HG03442 (cell line): Measurements from ENCODE around the gene CFAP43.
"Not testable (repeated sequence)": the region's sequence is repeated elsewhere in the genome, so short reads cannot be mapped to it uniquely, and the experiment has no call there.

Experiments
- ATAC-seq: cut with Tn5 transposase; IDR thresholded peaks from one replicate; pipeline ENCODE4 v1.9.1; 2021; ENCODE audit warnings: mild to moderate bottlenecking, moderate library complexity; ENCODE audit not compliant: unreplicated experiment

CFAP43 gene

DNA sequence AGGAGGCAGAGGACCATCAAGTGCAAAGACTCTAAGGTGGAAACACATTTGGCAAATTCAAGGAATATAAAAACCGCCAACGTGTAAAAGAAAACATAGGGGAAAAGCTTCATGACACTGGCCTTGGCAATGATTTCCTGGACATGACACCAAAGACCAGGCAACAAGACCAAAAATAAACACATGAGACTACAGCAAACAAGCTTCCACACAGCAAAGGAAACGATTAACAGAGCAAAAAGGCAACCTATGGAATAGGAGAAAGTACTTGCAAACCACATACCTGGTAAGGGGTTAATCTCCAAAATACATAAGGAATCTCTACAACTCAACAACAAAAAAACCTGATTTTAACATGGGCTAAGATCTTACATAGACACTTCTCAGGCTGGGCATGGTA lies 26.0 kb upstream of the CFAP43 start:
- no peak for ATAC-seq

DNA sequence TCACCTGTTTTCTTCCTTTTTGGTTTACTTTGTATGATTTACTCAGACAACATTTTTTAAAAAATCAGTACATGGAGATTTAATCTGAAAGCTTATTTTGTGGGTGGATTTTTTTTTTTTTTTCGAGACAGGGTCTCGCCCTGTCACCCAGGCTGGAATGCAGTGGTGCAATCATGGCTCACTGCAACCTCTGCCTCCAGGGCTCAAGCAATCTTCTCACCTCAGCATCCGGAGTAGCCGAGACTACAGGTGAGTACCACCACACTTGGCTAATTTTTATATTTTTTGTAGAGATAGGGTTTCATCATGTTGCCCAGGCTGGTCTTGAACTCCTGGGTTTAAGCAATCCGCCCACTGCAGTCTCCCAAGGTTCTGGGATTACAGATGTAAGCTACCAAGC lies 25.1 kb upstream of the CFAP43 start:
- no peak for ATAC-seq

GRCh38 chr10:104256335-104256961 lies 24.3 kb upstream of the CFAP43 start:
- no peak for ATAC-seq

DNA sequence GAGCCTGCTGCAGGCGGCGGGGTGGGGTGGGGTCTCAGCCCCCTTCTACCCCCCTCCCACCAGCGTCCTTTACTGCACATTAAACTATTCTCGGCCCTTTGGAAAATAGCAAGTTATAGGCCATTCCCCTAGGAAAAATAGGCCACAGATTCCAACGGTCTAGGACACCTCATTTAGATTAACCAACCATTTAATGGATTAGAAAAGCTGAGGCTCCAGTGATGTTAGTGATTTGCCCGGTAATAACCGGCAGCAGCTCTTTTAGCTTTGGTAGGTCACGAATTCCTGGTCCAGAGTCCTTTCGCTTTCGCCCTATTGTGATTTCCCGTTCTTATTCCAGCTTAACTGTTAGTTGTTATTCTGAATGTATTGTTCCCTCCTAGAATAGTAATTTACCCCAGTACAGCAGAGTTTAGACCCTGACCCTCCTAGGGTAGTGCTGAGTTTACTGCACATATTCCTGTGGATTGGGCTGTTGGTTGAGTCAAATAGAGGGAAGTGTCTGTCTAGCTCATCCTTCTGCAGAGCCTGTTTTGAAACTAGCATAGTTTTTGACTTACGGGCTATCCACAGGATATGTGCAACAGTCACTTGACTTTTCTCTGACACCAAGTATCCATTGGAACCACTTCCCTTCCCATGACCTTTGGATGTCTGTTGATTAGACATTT lies 23.3 kb upstream of the CFAP43 start:
- peak; percentile 42 for ATAC-seq

DNA sequence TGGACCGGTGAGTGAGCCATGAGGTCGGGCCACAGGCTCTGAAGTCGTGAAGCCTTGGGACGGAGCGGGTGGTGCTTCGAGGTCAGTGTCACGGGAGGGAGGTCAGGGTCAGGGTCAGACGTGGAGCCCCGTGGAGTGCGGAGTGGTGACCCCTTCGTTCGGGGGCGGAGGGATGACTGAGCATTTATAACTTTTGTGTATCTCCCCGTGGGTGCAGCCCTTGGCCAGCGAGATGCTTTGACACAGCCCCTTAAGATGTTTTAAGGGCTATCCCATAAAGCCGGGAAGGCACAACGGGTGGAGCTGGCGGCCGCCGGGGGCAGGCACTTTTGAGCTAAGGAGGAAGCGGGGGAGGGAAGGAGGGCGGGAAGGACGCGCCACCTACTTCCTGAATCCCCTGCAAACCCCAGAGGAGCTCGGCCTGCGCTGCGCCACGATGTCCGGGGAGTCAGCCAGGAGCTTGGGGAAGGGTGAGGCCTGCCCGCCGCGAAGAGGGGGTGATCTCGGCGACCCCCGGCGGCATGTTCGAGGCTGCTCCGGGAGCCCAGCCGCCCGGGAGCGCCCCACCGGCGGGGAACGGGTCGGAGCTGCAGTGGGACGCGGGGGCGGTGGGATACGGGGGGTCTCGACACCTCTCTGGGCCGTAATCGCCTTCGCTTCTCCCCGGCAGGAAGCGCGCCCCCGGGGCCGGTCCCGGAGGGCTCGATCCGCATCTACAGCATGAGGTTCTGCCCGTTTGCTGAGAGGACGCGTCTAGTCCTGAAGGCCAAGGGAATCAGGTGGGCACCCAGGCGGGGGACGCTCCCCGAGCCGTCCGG lies 22.5 kb upstream of the CFAP43 start, which contains the start of gene GSTO1:
TSS of gene GSTO1 (plus strand) at position 400 of the 818 bp plus-strand sequence. CDS start at position 437, 37 bp downstream.
- ATAC-seq, result peak; percentile 77

DNA sequence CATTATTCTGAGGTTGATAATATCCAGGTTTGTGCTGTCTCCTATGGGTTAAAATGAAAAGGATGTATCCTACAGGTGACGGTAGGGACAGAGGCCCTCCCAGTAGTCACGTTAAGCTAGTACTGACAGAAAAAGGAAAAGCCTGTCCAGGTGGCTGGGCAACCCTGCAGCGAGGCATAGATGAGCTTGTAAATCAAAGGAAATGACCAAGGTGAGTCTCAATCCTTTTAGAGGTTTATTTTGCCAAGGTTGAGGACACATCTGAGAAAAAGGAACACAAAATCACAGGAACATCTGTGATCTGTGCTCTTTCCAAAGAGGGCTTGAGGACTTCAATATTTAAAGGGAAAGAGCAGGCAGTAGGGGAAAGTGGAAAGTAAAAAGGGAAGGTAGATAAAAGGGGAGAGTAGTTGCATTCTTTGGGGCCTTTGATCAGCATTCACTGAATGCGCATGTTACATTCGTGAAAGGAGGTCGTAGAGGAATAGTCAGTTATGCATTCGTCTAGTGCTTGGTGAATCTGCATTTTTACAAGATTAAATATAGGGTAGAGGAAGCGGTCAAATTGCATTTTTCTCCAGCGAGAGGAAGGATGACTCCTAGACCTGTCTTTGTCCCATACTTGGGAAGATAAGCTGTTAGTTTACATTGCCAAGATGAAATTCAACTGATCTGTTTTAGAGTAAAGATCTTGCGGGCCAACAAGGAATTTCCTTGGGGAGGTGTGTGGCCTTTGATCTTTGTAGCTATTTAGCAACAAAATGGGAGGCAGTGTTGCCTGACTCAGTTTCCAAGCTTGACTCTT lies 21.6 kb upstream of the CFAP43 start:
- ATAC-seq, result no peak

DNA sequence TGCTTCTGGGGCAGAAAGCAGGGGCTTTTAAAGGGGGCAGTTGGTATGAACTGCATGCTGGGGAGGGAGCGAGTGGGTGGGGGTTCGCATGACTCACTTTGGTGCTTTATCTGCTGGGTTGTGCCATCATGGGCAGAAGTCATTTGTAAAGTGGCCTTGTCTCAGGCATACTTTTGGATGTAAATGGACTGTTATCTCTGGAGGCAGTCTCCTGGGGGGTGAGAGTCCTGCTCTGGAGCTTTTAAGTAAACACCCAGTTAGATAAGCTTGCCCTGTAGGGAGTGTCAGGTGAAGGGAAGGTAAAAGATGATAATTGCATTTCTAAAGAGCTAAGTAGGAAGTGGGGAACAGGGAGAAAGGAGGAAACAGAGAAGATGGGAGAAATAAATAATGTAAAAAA lies 20.9 kb upstream of the CFAP43 start:
- no peak for ATAC-seq

- ATAC-seq, result no peak
Measured at GRCh38 chr10:104252368-104252767, 20.2 kb upstream of the CFAP43 start.

- no peak for ATAC-seq
Measured at GRCh38 chr10:104251443-104251842, 19.3 kb upstream of the CFAP43 start.

- ATAC-seq, result no peak
Measured at GRCh38 chr10:104250371-104250770, 18.2 kb upstream of the CFAP43 start.

- not testable (repeated sequence) for ATAC-seq
Measured at GRCh38 chr10:104248931-104249330, 16.8 kb upstream of the CFAP43 start.

GRCh38 chr10:104247513-104248146 lies 15.5 kb upstream of the CFAP43 start:
- no peak for ATAC-seq

GRCh38 chr10:104246976-104247375 lies 14.8 kb upstream of the CFAP43 start:
- ATAC-seq, result no peak

DNA sequence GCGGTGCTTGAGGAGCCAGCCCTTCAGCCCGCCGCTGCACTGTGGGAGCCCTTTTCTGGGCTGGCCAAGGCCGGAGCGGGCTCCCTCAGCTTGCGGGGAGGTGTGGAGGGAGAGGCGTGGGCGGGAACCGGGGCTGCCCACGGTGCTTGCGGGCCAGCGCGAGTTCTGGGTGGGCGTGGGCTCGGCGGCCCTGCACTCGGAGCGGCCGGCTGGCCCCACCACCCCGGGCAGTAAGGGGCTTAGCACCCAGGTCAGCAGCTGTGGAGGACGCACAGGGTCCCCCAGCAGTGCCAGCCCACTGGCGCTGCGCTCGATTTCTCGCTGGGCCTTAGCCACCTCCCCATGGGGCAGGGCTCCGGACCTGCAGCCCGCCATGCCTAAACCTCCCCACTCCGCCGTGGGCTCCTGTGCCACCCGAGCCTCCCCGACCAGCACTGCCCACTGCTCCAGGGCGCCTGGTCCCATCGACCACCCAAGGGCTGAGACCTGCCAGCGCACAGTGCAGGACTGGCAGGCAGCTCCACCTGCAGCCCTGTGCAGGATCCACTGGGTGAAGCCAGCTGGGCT lies 13.0 kb upstream of the CFAP43 start:
- ATAC-seq, result no peak

DNA sequence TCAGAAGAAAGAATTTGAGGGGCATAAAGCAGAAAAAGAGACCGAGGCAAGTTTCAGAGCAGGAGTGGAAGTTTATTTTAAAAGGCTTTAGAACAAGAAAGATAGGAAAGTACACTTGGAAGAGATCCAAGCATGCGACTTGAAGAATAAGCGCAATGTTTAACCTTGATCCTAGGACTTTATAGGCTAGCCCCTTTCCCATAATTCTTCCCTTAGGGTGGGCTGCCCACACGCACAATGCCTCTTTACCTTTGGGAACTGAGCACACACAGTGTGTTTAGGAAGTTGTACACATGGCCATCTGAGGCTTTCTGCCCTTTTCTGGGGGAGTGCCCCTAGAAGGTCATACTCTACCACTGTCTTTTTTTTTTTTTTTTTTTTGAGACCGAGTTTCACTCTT lies 11.3 kb upstream of the CFAP43 start:
- no peak for ATAC-seq

DNA sequence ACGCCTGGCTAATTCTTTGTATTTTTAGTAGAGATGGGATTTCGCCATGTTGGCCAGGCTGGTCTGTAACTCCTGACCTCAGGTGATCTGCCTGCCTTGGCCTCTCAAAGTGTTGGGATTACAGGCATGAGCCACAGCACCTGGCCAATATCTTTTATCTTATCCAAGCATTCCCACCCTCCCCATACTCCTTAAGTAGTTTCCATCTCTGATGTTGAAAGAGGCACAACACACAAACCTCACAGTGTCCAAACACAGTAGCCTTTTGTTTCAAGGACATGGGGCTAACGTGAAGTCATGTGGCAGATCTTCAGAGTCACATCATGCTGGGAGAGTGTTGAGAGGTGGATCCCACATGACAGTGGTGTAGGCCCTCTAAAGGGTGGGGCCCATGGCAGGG lies 10.8 kb upstream of the CFAP43 start:
- ATAC-seq, result not testable (repeated sequence)

GRCh38 chr10:104242545-104242944 lies 10.4 kb upstream of the CFAP43 start:
- no peak for ATAC-seq

DNA sequence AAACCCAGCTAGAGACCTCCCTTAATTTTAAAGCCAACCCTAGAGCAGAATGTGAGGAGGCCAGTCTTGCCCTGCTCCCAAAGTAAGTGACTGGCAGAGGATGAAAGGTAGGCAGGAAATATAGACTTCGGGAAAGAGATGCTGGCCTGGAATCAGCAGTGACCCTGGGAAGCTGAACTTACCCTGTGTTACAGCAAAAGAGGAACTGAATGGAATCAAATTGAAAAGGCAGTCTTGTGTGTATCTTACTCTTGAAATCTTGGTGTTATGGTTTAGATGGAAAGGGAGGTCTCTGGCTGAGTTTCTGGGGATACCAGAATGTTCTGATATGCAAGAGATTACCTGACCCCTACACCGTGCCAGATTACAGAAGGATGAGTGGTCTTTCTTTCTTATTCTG lies 7.9 kb upstream of the CFAP43 start:
- no peak for ATAC-seq

- no peak for ATAC-seq
Measured at GRCh38 chr10:104235801-104236200, 3.6 kb upstream of the CFAP43 start.

- ATAC-seq, result no peak
Measured at GRCh38 chr10:104234934-104235333, 2.8 kb upstream of the CFAP43 start.
